Smooth muscle cell (in vitro differentiated cells): ENCODE data around the gene CPM. TPM values are rescaled to one million over a fixed set of nuclear protein-coding genes. Genes with fewer than 3 reads are reported as not detected.

Experiments
- DNase-seq: peaks from one replicate; lab custom pipeline; 2025; ENCODE audit not compliant: unreplicated experiment; lab: John Stamatoyannopoulos, UW
- H2AFZ ChIP-seq: fragments of 200-600 bp; sonication (generic); 2 replicates; pipeline ENCODE4 v1.6.0; 2016; ENCODE audit warnings: antibody characterized with exemption, low read depth, mild to moderate bottlenecking
- H3F3A ChIP-seq: fragments of 200-600 bp; sonication (generic); 2 replicates; pipeline ENCODE4 v1.6.0; 2017; ENCODE audit warnings: antibody characterized with exemption, low read depth
- H3K27ac ChIP-seq: fragments of 200-600 bp; sonication (generic); 2 replicates; pipeline ENCODE4 v1.5.1; 2016; ENCODE audit warnings: low read depth, mild to moderate bottlenecking
- H3K27me3 ChIP-seq: fragments of 200-600 bp; sonication (generic); 2 replicates; pipeline ENCODE4 v1.6.1; 2016; ENCODE audit warnings: low read depth, mild to moderate bottlenecking
- H3K36me3 ChIP-seq: fragments of 200-600 bp; sonication (generic); 2 replicates; pipeline ENCODE4 v1.5.1; 2016; ENCODE audit warnings: low read depth
- H3K4me1 ChIP-seq: fragments of 200-600 bp; sonication (generic); 2 replicates; pipeline ENCODE4 v1.5.1; 2016; ENCODE audit warnings: low read depth
- H3K4me2 ChIP-seq: fragments of 200-600 bp; sonication (generic); 2 replicates; pipeline ENCODE4 v1.6.0; 2016; ENCODE audit warnings: mild to moderate bottlenecking
- H3K4me3 ChIP-seq: fragments of 200-600 bp; sonication (generic); 2 replicates; pipeline ENCODE4 v1.5.1; 2016; ENCODE audit warnings: mild to moderate bottlenecking
- H3K79me2 ChIP-seq: fragments of 200-600 bp; sonication (generic); 2 replicates; pipeline ENCODE4 v1.6.0; 2016; ENCODE audit warnings: low read depth, mild to moderate bottlenecking
- H3K9ac ChIP-seq: fragments of 200-600 bp; sonication (generic); 2 replicates; pipeline ENCODE4 v1.6.0; 2016; ENCODE audit warnings: low read depth
- H3K9me3 ChIP-seq: fragments of 200-600 bp; sonication (generic); replicated peaks from 2 replicates; pipeline ENCODE4 v1.5.1; 2016; ENCODE audit warnings: low read depth
- H4K20me1 ChIP-seq: fragments of 200-600 bp; sonication (generic); 2 replicates; pipeline ENCODE4 v1.6.0; 2016; ENCODE audit warnings: low read depth
- CTCF ChIP-seq: fragments of 200-600 bp; sonication (generic); IDR thresholded peaks from 2 replicates; pipeline ENCODE4 v1.5.1; 2017; ENCODE audit warnings: borderline replicate concordance, mild to moderate bottlenecking, antibody characterized with exemption; ENCODE audit not compliant: insufficient read depth, poor library complexity, severe bottlenecking
- WGBS: methylation state at CpG from one replicate; pipeline ENCODE4 v1.1.7; 2016; ENCODE audit warnings: low lambda C conversion rate; 5-methylcytosine and 5-hydroxymethylcytosine counted together
- polyA plus RNA-seq: library from polyadenylated mRNA; unstranded; fragments of >200 nt; fragmentation: Nextera tagmentation; extraction: Ambion mirVana; gene quantifications from 2 replicates; pipeline ENCODE4 v1.2.1, GENCODE V29; 2016
- total RNA-seq: library from RNA; depleted of rRNA; stranded (reverse); fragments of >200 nt; gene quantifications from 2 replicates; pipeline ENCODE4 v1.2.3, GENCODE V29; 2014

Gene CPM
- total and polyA plus RNA-seq, 2 experiments from 2014 or later = 0.57 to 6.2 TPM

- no peaks in the 10 kb centered on the region for H3K9me3 ChIP-seq
- no peak for DNase-seq
- no peaks in the 10 kb centered on the region for H3K4me1 ChIP-seq
- TF ChIP-seq CTCF = no peak
- H3K4me3 ChIP-seq = no peak overlapping the region
- no peak overlapping the region for H2AFZ ChIP-seq
- H3F3A ChIP-seq = no peaks in the 10 kb centered on the region
- H3K79me2 ChIP-seq = no peaks in the 10 kb centered on the region
- H3K4me2 ChIP-seq = no peak overlapping the region
- H3K36me3 ChIP-seq = no peaks in the 10 kb centered on the region
- no peak overlapping the region for H3K27ac ChIP-seq
- H3K9ac ChIP-seq = no peak overlapping the region
- no peaks in the 10 kb centered on the region for H4K20me1 ChIP-seq
- H3K27me3 ChIP-seq = no peaks in the 10 kb centered on the region
- 92% methylated on average over 4 of the region's 4 CpGs for WGBS
Observed at GRCh38 chr12:68882251-68882964, 50.6 kb downstream of the CPM start.

- no peaks in the 10 kb centered on the region for H3F3A ChIP-seq
- H4K20me1 ChIP-seq = no peaks in the 10 kb centered on the region
- no peak for TF ChIP-seq CTCF
- 90% methylated on average over 5 of the region's 5 CpGs for WGBS
- H3K79me2 ChIP-seq = no peaks in the 10 kb centered on the region
- no peak overlapping the region for H3K4me3 ChIP-seq
- H2AFZ ChIP-seq = no peak overlapping the region
- no peaks in the 10 kb centered on the region for H3K4me1 ChIP-seq
- no peak overlapping the region for H3K27ac ChIP-seq
- no peak overlapping the region for H3K9ac ChIP-seq
- DNase-seq = no peak
- H3K4me2 ChIP-seq = no peak overlapping the region
- H3K27me3 ChIP-seq = no peaks in the 10 kb centered on the region
- H3K9me3 ChIP-seq = no peaks in the 10 kb centered on the region
- no peaks in the 10 kb centered on the region for H3K36me3 ChIP-seq
Observed at GRCh38 chr12:68880660-68881325, 52.2 kb downstream of the CPM start.

- H3F3A ChIP-seq = no peaks in the 10 kb centered on the region
- H3K4me1 ChIP-seq = no peaks in the 10 kb centered on the region
- no peak for DNase-seq
- no peaks in the 10 kb centered on the region for H3K79me2 ChIP-seq
- no peak overlapping the region for H3K4me2 ChIP-seq
- no peak for TF ChIP-seq CTCF
- no peaks in the 10 kb centered on the region for H3K27me3 ChIP-seq
- no peak overlapping the region for H2AFZ ChIP-seq
- H3K36me3 ChIP-seq = no peaks in the 10 kb centered on the region
- WGBS = 98% methylated on average over 4 of the region's 4 CpGs
- no peak overlapping the region for H3K27ac ChIP-seq
- no peak overlapping the region for H3K4me3 ChIP-seq
- no peaks in the 10 kb centered on the region for H4K20me1 ChIP-seq
- no peaks in the 10 kb centered on the region for H3K9me3 ChIP-seq
- H3K9ac ChIP-seq = no peak overlapping the region
Observed at GRCh38 chr12:68878846-68879245, 54.1 kb downstream of the CPM start.
